ENCODE data around the gene HIGD2A.
A peak's percentile ranks its signal among the peaks of the same experiment; 100 is the strongest.

Gene HIGD2A

DNA sequence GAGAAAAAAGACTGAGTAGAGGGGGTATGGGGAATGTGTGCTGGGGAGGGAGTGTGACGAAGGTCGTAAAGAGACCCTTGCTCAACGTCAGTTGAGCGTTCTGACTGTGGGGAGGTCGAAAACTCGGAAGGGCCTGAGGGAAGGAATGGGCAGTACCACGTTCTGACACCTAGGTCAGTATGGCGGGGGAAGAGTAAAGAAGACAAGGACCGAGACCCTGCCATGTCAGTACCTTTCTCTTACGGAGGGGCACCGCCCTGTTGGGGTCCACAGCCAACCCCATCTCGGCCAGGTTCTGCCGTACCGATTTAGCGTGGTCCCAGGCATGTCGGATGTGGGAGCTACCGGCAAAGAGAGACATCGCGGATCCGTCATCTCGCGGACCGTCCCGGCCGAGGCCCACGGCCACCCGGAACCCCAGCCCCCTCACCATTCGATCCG, 528 bp upstream of the HIGD2A start:
- peak overlapping the region; percentile 88 for H3K4me3 ChIP-seq (ENCODE audit: low read depth, low read length)
- TF ChIP-seq, protein P1, sequence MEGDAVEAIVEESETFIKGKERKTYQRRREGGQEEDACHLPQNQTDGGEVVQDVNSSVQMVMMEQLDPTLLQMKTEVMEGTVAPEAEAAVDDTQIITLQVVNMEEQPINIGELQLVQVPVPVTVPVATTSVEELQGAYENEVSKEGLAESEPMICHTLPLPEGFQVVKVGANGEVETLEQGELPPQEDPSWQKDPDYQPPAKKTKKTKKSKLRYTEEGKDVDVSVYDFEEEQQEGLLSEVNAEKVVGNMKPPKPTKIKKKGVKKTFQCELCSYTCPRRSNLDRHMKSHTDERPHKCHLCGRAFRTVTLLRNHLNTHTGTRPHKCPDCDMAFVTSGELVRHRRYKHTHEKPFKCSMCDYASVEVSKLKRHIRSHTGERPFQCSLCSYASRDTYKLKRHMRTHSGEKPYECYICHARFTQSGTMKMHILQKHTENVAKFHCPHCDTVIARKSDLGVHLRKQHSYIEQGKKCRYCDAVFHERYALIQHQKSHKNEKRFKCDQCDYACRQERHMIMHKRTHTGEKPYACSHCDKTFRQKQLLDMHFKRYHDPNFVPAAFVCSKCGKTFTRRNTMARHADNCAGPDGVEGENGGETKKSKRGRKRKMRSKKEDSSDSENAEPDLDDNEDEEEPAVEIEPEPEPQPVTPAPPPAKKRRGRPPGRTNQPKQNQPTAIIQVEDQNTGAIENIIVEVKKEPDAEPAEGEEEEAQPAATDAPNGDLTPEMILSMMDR (IDR thresholded peaks at IDR 0.05; ENCODE audit: borderline replicate concordance, insufficient read depth, low read depth, low read length), result no peak

DNA sequence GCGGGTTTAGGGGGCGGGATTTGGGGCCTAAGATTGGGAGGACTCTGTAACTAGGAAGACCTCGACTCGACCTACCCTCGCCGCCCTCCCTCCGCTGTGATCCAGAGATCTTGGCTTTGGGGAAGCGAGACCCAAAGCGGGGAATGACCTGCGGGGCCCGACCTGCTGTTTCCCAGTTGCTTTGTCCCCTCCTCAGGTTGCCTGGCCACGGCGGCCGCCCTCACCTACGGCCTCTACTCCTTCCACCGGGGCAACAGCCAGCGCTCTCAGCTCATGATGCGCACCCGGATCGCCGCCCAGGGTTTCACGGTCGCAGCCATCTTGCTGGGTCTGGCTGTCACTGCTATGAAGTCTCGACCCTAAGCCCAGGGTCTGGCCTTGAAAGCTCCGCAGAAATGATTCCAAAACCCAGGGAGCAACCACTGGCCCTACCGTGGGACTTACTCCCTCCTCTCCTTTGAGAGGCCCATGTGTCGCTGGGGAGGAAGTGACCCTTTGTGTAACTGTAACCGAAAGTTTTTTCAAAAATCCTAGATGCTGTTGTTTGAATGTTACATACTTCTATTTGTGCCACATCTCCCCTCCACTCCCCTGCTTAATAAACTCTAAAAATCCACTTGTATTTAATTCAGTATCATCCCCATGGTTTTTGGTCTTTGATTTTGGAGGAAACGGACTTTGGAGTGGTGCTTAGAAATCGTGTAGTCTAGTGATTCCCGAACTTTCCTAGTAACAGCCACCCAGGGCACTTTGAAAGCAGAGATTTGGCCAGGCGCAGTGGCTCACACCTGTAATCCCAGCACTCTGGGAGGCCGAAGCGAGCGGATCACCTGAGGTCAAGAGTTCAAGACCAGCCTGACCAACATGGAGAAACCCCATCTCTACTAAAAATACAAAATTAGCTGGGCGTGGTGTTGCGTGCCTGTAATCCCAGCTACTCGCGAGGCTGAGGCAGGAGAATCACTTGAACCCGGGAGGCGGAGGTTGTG, 878 bp downstream of the HIGD2A start:
- TF ChIP-seq, protein P1 (IDR thresholded peaks at IDR 0.05; ENCODE audit: borderline replicate concordance, insufficient read depth, low read depth, low read length), result no peak
- peak overlapping the region; percentile 88 for H3K4me3 ChIP-seq (ENCODE audit: low read depth, low read length)

DNA sequence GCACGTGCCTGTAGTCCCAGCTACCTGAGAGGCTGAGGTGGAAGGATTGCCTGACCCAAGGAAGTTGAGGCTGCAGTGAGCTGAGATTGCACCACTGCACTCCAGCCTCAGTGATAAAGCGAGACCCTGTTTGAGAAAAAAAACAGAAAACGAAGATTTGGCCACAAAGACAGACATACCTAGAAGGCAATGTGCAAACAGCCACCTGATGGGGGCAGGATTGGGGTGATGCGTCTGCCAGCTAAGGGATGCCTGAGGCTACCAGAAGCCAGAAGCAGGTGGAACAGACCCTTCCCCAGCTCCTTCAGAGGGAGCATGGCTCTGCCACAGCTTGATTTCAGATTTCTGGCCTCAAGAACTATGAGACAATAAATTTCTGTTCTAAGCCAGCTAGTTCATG, 2.9 kb downstream of the HIGD2A start:
- H3K4me3 ChIP-seq (ENCODE audit: low read depth, low read length), result no peak overlapping the region
- TF ChIP-seq, protein P1 (IDR thresholded peaks at IDR 0.05; ENCODE audit: borderline replicate concordance, insufficient read depth, low read depth, low read length), result no peak

DNA sequence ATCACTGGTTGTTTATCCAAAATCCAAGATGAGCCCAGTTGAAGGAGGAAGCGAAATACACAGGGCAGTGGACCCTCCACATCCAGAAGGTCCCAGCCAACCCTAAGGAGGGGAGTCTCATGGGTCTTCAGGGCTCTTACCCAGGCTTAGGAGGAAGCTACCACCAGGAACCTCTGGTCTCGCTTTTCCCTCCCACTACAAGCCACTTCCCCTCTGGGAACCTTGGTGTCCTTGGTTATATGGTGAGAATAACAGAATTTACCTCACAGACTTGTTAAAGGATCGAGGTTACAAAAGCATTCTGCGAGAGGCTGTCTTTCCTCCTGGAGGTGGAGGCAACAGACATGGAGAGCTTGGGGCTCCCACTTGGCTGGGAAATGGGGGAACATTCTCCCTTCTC, 3.4 kb downstream of the HIGD2A start:
- TF ChIP-seq, protein P1 (IDR thresholded peaks at IDR 0.05; ENCODE audit: borderline replicate concordance, insufficient read depth, low read depth, low read length), result no peak

DNA sequence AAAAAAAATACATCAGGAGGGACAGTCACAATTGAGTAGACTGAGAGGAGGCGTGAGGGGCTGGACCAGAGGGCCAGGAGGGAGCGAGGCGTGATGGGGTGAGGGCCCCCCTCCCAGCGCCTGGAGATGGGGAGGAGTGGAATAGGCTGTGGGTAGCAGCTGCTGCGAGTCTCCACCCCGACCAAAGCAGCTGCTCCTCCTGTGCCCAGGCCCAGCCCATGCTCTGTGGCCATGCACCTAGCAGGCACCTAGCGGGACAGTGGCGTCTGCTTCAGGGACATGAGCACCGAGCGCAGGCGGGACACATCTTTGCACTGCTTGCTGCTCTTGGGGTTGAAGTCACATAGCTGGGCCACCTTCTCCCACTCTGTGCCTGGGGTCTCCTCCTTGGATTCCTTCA, 4.0 kb downstream of the HIGD2A start:
- no peak overlapping the region for H3K4me3 ChIP-seq (ENCODE audit: low read depth, low read length)
- TF ChIP-seq, protein P1 (IDR thresholded peaks at IDR 0.05; ENCODE audit: borderline replicate concordance, insufficient read depth, low read depth, low read length), result no peak

More for the DNA sequence above, 3.4 kb downstream of the HIGD2A start:
- H3K4me3 ChIP-seq (ENCODE audit: low read depth, low read length), result no peak overlapping the region

DNA sequence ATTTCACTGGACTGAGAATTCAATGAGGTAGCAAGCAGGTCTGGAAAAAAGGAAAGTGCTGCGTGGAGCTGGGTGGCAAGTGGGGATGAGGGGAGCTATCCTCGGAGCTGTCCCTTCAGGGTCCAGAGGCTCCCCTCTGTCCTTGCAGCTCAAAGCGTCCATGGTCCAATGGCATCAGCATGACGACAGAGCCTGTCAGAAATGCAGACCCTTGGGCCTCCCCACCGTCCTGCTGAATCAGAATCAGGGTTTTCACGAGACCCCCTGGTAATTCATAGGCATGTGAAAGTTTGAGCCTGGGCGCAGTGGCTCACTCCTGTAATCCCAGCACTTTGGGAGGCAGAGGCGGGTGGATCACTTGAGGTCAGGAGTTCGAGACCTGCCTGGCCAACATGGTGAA, 5.5 kb downstream of the HIGD2A start:
- H3K4me3 ChIP-seq (ENCODE audit: low read depth, low read length), result no peak overlapping the region
- TF ChIP-seq, protein P1 (IDR thresholded peaks at IDR 0.05; ENCODE audit: borderline replicate concordance, insufficient read depth, low read depth, low read length), result no peak
